CD4-positive, alpha-beta T cell (primary cell): ENCODE results near the gene SLC30A2. TPM values are rescaled to one million over a fixed set of nuclear protein-coding genes. Genes with fewer than 3 reads are reported as not detected.

Experiments used
- ATAC-seq: fragments of 200-7000 bp; cut with Tn5 transposase; one replicate; pipeline ENCODE4 v1.10.0; 2022; ENCODE audit warnings: mild to moderate bottlenecking; ENCODE audit not compliant: poor library complexity
- CTCF ChIA-PET: fragments of 350-600 bp; sonication (Branson Sonifier 250); formaldehyde crosslinking; loops from one replicate; lab custom pipeline; 2021; ENCODE audit warnings: antibody characterized with exemption, inconsistent platforms; lab: Charles Lee
- POLR2A ChIA-PET: fragments of 350-600 bp; sonication (Branson Sonifier 250); formaldehyde crosslinking; loops from one replicate; lab custom pipeline; 2021; ENCODE audit warnings: antibody characterized with exemption, inconsistent platforms; lab: Charles Lee
- DNase-seq, 14 experiments: peaks; one replicate each; pipeline ENCODE4 v3.0.0-alpha.2; 2013 to 2020; ENCODE audit warnings: mixed read lengths in 2 of 14
- H3K27ac ChIP-seq, 2 donors: one replicate each; pipeline versions ENCODE4 v1.5.1 to v1.7.0; 2013; ENCODE audit warnings: low read length in 2 of 2, low read depth in 1 of 2, mild to moderate bottlenecking in 1 of 2
- H3K27me3 ChIP-seq, 2 experiments: 1 replicate in 1 of 2; 2 replicates in 1 of 2; pipeline versions ENCODE4 v1.6.1 to v1.7.0; 2013; ENCODE audit warnings: low read length in 2 of 2, control low read depth in 1 of 2, mild to moderate bottlenecking in 1 of 2, moderate library complexity in 1 of 2; ENCODE audit not compliant: insufficient read depth in 2 of 2, control insufficient read depth in 1 of 2
- H3K36me3 ChIP-seq: one replicate; pipeline ENCODE4 v1.6.1; 2013; ENCODE audit warnings: low read length, control low read depth; ENCODE audit not compliant: insufficient read depth
- H3K4me1 ChIP-seq: one replicate; pipeline ENCODE4 v1.6.1; 2013; ENCODE audit warnings: low read length, control low read depth; ENCODE audit not compliant: insufficient read depth
- H3K4me3 ChIP-seq: one replicate; pipeline ENCODE4 v1.5.1; 2013; ENCODE audit warnings: mild to moderate bottlenecking, low read length, moderate library complexity
- H3K9me3 ChIP-seq, 2 experiments: 1 replicate in 1 of 2; 2 replicates in 1 of 2; pipeline versions ENCODE4 v1.6.1 to v1.7.0; 2013; ENCODE audit warnings: low read length in 2 of 2, mild to moderate bottlenecking in 2 of 2, control low read depth in 1 of 2, moderate library complexity in 1 of 2; ENCODE audit not compliant: control insufficient read depth in 1 of 2, insufficient read depth in 1 of 2
- H3K27ac Mint-ChIP-seq: one replicate; pipeline ENCODE4 v1.8.0; 2020; ENCODE audit warnings: mixed read lengths
- H3K27me3 Mint-ChIP-seq: one replicate; pipeline ENCODE4 v1.8.0; 2021; ENCODE audit warnings: mixed read lengths
- H3K36me3 Mint-ChIP-seq: one replicate; pipeline ENCODE4 v1.8.0; 2021; ENCODE audit warnings: low read depth, mixed read lengths
- H3K4me1 Mint-ChIP-seq: one replicate; pipeline ENCODE4 v1.8.0; 2021; ENCODE audit warnings: low read depth, mixed read lengths
- H3K4me3 Mint-ChIP-seq: one replicate; pipeline ENCODE4 v1.8.0; 2020; ENCODE audit warnings: mild to moderate bottlenecking, mixed read lengths
- H3K9me3 Mint-ChIP-seq: one replicate; pipeline ENCODE4 v1.8.0; 2020; ENCODE audit warnings: mixed read lengths
- intact Hi-C, 2 experiments: fragments of 100-400 bp; cut with DNase I in 1 of 2; cut with micrococcal nuclease in 1 of 2; formaldehyde crosslinking; loops; one replicate each; pipeline versions ENCODE4 v1.15.1 to v1.9.0; 2023 to 2025; cut with DNase I, micrococcal nuclease
- total RNA-seq, 174 experiments: library from RNA in 2 of 174; stranded (reverse) in 2 of 174; gene quantifications; one replicate each; pipeline ENCODE4 v1.2.3 and lab custom pipeline; 2021 to 2026
- TF ChIP-seq, protein P1 (sequence below): fragments of 200-600 bp; IDR thresholded peaks from one replicate; pipeline ENCODE4 v1.8.0; 2022; ENCODE audit warnings: antibody characterized with exemption, mild to moderate bottlenecking

The SLC30A2 gene
- total RNA-seq, 2 experiments from 2014 or later: not detected

- Mint-ChIP-seq H3K27ac (no peak overlapping the region), H3K4me3 (no peak overlapping the region), H3K36me3 (no peaks in the 10 kb centered on the region), H3K9me3 (no peaks in the 10 kb centered on the region), H3K27me3 (peaks cover 5% of the 10 kb centered on the region), H3K4me1 (no peaks in the 10 kb centered on the region)
- no peaks in the 10 kb centered on the region for H3K36me3 ChIP-seq
- ChIA-PET CTCF (no interaction called here), POLR2A (no interaction called here)
- H3K4me3 ChIP-seq: no peak overlapping the region
- intact Hi-C loops: loop anchor here in 1 of 2 experiments (10.0 kb wide), 1 partner anchor 992 kb away; no protein-coding TSS in a partner anchor
- H3K27ac ChIP-seq: no peak overlapping the region
- TF ChIP-seq, protein P1, sequence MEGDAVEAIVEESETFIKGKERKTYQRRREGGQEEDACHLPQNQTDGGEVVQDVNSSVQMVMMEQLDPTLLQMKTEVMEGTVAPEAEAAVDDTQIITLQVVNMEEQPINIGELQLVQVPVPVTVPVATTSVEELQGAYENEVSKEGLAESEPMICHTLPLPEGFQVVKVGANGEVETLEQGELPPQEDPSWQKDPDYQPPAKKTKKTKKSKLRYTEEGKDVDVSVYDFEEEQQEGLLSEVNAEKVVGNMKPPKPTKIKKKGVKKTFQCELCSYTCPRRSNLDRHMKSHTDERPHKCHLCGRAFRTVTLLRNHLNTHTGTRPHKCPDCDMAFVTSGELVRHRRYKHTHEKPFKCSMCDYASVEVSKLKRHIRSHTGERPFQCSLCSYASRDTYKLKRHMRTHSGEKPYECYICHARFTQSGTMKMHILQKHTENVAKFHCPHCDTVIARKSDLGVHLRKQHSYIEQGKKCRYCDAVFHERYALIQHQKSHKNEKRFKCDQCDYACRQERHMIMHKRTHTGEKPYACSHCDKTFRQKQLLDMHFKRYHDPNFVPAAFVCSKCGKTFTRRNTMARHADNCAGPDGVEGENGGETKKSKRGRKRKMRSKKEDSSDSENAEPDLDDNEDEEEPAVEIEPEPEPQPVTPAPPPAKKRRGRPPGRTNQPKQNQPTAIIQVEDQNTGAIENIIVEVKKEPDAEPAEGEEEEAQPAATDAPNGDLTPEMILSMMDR: no peak
- no peaks in the 10 kb centered on the region for H3K9me3 ChIP-seq
- no peaks in the 10 kb centered on the region for H3K27me3 ChIP-seq
- DNase-seq (no peak), ATAC-seq (no peak)
- H3K4me1 ChIP-seq: no peaks in the 10 kb centered on the region
These were observed 20.9 kb upstream of the SLC30A2 start for GRCh38 chr1:26066857-26067256.

- H3K36me3 Mint-ChIP-seq: no peaks in the 10 kb centered on the region
- H3K4me1 Mint-ChIP-seq: no peaks in the 10 kb centered on the region
- no peaks in the 10 kb centered on the region for H3K36me3 ChIP-seq
- no peak overlapping the region for H3K27ac Mint-ChIP-seq
- no peaks in the 10 kb centered on the region for H3K9me3 Mint-ChIP-seq
- no peak for DNase-seq
- no peak for ATAC-seq
- H3K27me3 Mint-ChIP-seq: peaks cover 5% of the 10 kb centered on the region
- TF ChIP-seq, protein P1: no peak
- H3K27me3 ChIP-seq: no peaks in the 10 kb centered on the region
- no peaks in the 10 kb centered on the region for H3K9me3 ChIP-seq
- intact Hi-C loops: loop anchor here in 1 of 2 experiments (10.0 kb wide), 1 partner anchor 991 kb away; no protein-coding TSS in a partner anchor
- POLR2A ChIA-PET: no interaction called here
- H3K27ac ChIP-seq: no peak overlapping the region
- CTCF ChIA-PET: interaction anchor here (0.6 kb wide), 1 partner anchor 161 kb away, joined by 3 read pairs; no protein-coding TSS in a partner anchor
- no peaks in the 10 kb centered on the region for H3K4me1 ChIP-seq
- no peak overlapping the region for H3K4me3 Mint-ChIP-seq
- no peak overlapping the region for H3K4me3 ChIP-seq
These were observed 20.2 kb upstream of the SLC30A2 start for GRCh38 chr1:26066160-26066559.

DNA sequence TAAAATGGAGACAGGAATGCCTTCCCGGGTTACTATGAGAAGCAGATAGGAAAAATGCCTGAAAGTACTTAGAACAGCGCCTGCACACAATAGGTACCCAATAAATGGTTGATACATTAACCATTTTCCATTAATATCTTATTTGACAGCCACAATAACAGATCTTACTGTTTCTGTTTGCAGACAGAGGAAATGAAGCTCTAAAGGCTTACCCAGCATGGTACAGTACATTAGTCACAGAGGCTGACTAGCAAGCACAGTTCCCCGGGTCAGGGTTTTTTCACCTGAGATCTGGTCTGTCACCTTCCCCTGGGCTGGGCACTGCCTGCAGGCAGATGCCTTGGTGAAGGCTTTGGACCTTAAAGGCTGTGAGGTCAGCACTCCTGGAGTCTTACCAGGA lies 18.6 kb upstream of the SLC30A2 start:
- H3K27ac Mint-ChIP-seq: no peak overlapping the region
- POLR2A ChIA-PET: no interaction called here
- DNase-seq: no peak
- H3K27me3 Mint-ChIP-seq: peaks cover 7% of the 10 kb centered on the region
- no peaks in the 10 kb centered on the region for H3K36me3 Mint-ChIP-seq
- H3K9me3 ChIP-seq: no peaks in the 10 kb centered on the region
- H3K4me1 Mint-ChIP-seq: no peaks in the 10 kb centered on the region
- intact Hi-C loops: loop anchor here in 1 of 2 experiments (10.0 kb wide), 1 partner anchor 990 kb away; no protein-coding TSS in a partner anchor
- H3K4me1 ChIP-seq: no peaks in the 10 kb centered on the region
- CTCF ChIA-PET: no interaction called here
- H3K4me3 Mint-ChIP-seq: no peak overlapping the region
- TF ChIP-seq, protein P1: no peak
- H3K4me3 ChIP-seq: no peak overlapping the region
- H3K27ac ChIP-seq: no peak overlapping the region
- H3K36me3 ChIP-seq: no peaks in the 10 kb centered on the region
- no peak for ATAC-seq
- H3K9me3 Mint-ChIP-seq: no peaks in the 10 kb centered on the region
- peaks cover 6 to 10% of the 10 kb centered on the region in 2 experiments for H3K27me3 ChIP-seq
